Measurements from ENCODE around the gene SH3BP5L. TPM values are rescaled to one million over a fixed set of nuclear protein-coding genes. Genes with fewer than 3 reads are reported as not detected.

The SH3BP5L gene
- total and polyA plus RNA-seq, 10 of the 15 experiments (the other 5 are each of a cell fraction or from before 2014, with no cell fraction given) = 1.1 to 22.8 (median 10.9) TPM

GRCh38 chr1:248786156-248786555 lies 39.6 kb downstream of the SH3BP5L start (continued):
- TF ChIP-seq MLLT1 (IDR thresholded peaks at IDR 0.05) (no peak), PML (IDR thresholded peaks at IDR 0.05; ENCODE audit: low read length) (no peak), SPI1 (IDR thresholded peaks at IDR 0.05; ENCODE audit: borderline replicate concordance, insufficient read depth, low read depth, low read length) (no peak; the same call in 1 of the 2 replicates), MYC (IDR thresholded peaks at IDR 0.05; ENCODE audit: insufficient read depth, insufficient read length, insufficient replicate concordance, low read length, severe bottlenecking) (no peak), STAT3 (IDR thresholded peaks at IDR 0.05; ENCODE audit: low read depth, low read length) (no peak), NFIC (IDR thresholded peaks at IDR 0.05; ENCODE audit: low read depth, low read length) (no peak)
- TF ChIP-seq, protein P1, sequence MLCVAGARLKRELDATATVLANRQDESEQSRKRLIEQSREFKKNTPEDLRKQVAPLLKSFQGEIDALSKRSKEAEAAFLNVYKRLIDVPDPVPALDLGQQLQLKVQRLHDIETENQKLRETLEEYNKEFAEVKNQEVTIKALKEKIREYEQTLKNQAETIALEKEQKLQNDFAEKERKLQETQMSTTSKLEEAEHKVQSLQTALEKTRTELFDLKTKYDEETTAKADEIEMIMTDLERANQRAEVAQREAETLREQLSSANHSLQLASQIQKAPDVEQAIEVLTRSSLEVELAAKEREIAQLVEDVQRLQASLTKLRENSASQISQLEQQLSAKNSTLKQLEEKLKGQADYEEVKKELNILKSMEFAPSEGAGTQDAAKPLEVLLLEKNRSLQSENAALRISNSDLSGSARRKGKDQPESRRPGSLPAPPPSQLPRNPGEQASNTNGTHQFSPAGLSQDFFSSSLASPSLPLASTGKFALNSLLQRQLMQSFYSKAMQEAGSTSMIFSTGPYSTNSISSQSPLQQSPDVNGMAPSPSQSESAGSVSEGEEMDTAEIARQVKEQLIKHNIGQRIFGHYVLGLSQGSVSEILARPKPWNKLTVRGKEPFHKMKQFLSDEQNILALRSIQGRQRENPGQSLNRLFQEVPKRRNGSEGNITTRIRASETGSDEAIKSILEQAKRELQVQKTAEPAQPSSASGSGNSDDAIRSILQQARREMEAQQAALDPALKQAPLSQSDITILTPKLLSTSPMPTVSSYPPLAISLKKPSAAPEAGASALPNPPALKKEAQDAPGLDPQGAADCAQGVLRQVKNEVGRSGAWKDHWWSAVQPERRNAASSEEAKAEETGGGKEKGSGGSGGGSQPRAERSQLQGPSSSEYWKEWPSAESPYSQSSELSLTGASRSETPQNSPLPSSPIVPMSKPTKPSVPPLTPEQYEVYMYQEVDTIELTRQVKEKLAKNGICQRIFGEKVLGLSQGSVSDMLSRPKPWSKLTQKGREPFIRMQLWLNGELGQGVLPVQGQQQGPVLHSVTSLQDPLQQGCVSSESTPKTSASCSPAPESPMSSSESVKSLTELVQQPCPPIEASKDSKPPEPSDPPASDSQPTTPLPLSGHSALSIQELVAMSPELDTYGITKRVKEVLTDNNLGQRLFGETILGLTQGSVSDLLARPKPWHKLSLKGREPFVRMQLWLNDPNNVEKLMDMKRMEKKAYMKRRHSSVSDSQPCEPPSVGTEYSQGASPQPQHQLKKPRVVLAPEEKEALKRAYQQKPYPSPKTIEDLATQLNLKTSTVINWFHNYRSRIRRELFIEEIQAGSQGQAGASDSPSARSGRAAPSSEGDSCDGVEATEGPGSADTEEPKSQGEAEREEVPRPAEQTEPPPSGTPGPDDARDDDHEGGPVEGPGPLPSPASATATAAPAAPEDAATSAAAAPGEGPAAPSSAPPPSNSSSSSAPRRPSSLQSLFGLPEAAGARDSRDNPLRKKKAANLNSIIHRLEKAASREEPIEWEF (IDR thresholded peaks at IDR 0.05; ENCODE audit: insufficient replicate concordance, low read depth, low read length) = no peak
